HEK293T (cell line): ENCODE measurements around the gene ZNHIT6.

Experiments
- CTCF ChIA-PET: fragments of 350-600 bp; formaldehyde crosslinking; extraction: SDS; loops from one replicate; lab custom pipeline; 2021; ENCODE audit warnings: antibody characterized with exemption, inconsistent platforms; lab: Yijun Ruan, JAX
- POLR2A ChIA-PET: fragments of 350-600 bp; formaldehyde crosslinking; extraction: SDS; loops from one replicate; lab custom pipeline; 2020; ENCODE audit warnings: antibody characterized with exemption, inconsistent platforms; lab: Yijun Ruan, JAX
- DNase-seq: peaks from one replicate; pipeline ENCODE4 v3.0.0; 2012; ENCODE audit warnings: mixed read lengths; ENCODE audit errors: extremely low spot score
- ARNT ChIP-seq: fragments of 450-650 bp; IDR thresholded peaks from 2 replicates; pipeline ENCODE4 v1.6.1; 2017; ENCODE audit warnings: mild to moderate bottlenecking
- BHLHE40 ChIP-seq: fragments of 450-650 bp; IDR thresholded peaks from 2 replicates; pipeline ENCODE4 v1.6.1; 2016; ENCODE audit warnings: mild to moderate bottlenecking, moderate library complexity, borderline replicate concordance
- CTBP1 ChIP-seq: fragments of 450-650 bp; IDR thresholded peaks from 2 replicates; pipeline ENCODE4 v1.6.1; 2016; ENCODE audit warnings: borderline replicate concordance
- ELF4 ChIP-seq: fragments of 450-650 bp; IDR thresholded peaks from 2 replicates; pipeline ENCODE4 v1.6.1; 2017; ENCODE audit warnings: antibody characterized with exemption
- FOXA1 ChIP-seq: fragments of 450-650 bp; IDR thresholded peaks from 2 replicates; pipeline ENCODE4 v1.6.1; 2016; ENCODE audit warnings: mild to moderate bottlenecking
- FOXK2 ChIP-seq: fragments of 450-650 bp; IDR thresholded peaks from 2 replicates; pipeline ENCODE4 v1.6.1; 2016; ENCODE audit warnings: mild to moderate bottlenecking
- FOXM1 ChIP-seq: fragments of 450-650 bp; IDR thresholded peaks from 2 replicates; pipeline ENCODE4 v1.6.1; 2017; ENCODE audit warnings: mild to moderate bottlenecking, borderline replicate concordance
- HDGF ChIP-seq: fragments of 450-650 bp; IDR thresholded peaks from 2 replicates; pipeline ENCODE4 v1.6.1; 2017; ENCODE audit warnings: antibody characterized with exemption, borderline replicate concordance
- L3MBTL2 ChIP-seq: fragments of 450-650 bp; conservative IDR thresholded peaks from 2 replicates; pipeline ENCODE4 v1.6.1; 2016; ENCODE audit warnings: mild to moderate bottlenecking
- LEF1 ChIP-seq: fragments of 450-650 bp; IDR thresholded peaks from 2 replicates; pipeline ENCODE4 v1.6.1; 2017; ENCODE audit warnings: mild to moderate bottlenecking, borderline replicate concordance
- NFRKB ChIP-seq: fragments of 450-650 bp; IDR thresholded peaks from 2 replicates; pipeline ENCODE4 v1.6.1; 2016; ENCODE audit warnings: mild to moderate bottlenecking, moderate library complexity
- PKNOX1 ChIP-seq: fragments of 450-650 bp; IDR thresholded peaks from 2 replicates; pipeline ENCODE4 v1.6.1; 2016
- SP1 ChIP-seq: fragments of 450-650 bp; IDR thresholded peaks from 2 replicates; pipeline ENCODE4 v1.6.1; 2017
- SUZ12 ChIP-seq: fragments of 450-650 bp; IDR thresholded peaks from 2 replicates; pipeline ENCODE4 v1.6.1; 2016; ENCODE audit warnings: mild to moderate bottlenecking
- TARDBP ChIP-seq: fragments of 450-650 bp; IDR thresholded peaks from 2 replicates; pipeline ENCODE4 v1.6.1; 2016
- ZNF384 ChIP-seq: fragments of 450-650 bp; IDR thresholded peaks from 2 replicates; pipeline ENCODE4 v1.6.1; 2016

Gene ZNHIT6, protein sequence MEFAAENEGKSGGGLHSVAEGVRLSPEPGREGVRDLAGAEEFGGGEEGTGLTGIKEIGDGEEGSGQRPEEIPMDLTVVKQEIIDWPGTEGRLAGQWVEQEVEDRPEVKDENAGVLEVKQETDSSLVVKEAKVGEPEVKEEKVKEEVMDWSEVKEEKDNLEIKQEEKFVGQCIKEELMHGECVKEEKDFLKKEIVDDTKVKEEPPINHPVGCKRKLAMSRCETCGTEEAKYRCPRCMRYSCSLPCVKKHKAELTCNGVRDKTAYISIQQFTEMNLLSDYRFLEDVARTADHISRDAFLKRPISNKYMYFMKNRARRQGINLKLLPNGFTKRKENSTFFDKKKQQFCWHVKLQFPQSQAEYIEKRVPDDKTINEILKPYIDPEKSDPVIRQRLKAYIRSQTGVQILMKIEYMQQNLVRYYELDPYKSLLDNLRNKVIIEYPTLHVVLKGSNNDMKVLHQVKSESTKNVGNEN

DNA sequence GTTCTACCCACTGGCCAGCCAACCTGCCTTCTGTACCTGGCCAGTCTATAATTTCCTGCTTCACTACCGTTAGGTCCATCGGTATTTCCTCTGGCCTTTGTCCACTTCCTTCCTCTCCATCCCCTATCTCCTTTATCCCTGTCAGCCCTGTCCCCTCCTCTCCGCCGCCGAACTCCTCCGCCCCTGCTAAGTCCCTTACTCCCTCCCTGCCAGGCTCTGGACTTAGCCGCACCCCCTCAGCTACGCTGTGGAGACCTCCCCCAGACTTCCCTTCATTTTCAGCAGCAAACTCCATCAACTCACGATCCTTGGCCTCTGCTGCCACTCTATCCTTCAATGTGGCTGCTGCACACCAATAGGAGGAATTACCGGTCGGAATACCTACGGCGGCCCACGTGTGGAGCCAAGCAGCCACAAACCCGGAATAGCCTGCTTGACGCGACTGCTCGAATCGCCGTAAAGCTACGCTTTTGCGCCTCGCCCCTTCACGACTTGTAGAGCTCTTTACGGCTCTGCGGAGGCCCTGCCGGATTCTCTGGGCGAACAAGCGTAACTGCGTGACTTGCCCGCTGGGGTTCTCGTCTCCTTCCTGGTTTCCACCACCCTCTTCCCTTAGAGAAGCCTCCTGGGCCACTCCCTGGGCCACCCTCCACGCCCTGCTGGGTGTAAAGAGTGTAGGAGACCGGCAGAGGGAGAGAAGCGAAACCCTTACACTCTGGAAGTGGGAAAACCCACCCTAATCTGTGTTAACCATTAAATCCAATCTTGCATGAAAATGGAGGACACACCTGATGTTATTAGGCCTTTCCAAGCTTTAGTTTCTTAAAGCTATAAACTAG lies at the start of gene ZNHIT6:
TSS of gene ZNHIT6 (minus strand) at position 444 of the 839 bp plus-strand sequence. CDS start at position 295, 149 bp downstream.
- TF ChIP-seq ELF4 (peak; percentile 64; the same call in 1 of the 2 replicates), ARNT (no peak), FOXA1 (no peak), HDGF (no peak), PKNOX1 (no peak; the same call in 1 of the 2 replicates), L3MBTL2 (peak; percentile 80), TARDBP (no peak), BHLHE40 (no peak), CTBP1 (no peak)
- peak; percentile 91 for DNase-seq

DNA sequence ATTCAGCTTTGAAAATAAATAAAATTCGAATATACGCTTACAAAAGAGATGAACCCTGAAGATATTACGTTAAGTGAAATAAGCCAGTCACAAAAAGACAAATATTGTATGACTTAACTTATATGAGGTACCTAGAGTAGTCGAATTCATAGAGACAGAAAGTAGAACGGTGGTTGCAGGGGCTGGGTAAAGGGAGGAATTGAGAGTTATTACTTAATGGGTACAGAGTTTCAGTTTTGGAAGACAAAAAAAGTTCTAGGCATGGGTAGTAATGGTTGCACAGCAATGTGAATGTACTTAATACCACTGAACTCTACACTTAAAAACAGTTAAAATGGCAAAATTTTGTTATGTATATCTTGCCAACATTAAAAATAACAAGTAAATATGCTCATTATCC lies 48.6 kb upstream of the ZNHIT6 start:
- TF ChIP-seq ZNF384: no peak
- no peak for TF ChIP-seq LEF1
- CTCF ChIA-PET: no interaction called here
- no peak for DNase-seq
- POLR2A ChIA-PET: no interaction called here

More for the DNA sequence above, at the start of gene ZNHIT6:
- POLR2A ChIA-PET: interaction anchor here (0.6 to 1.3 kb wide), 37 partner anchors 8 to 1072 kb away, joined by 3 to 17 read pairs (median 3); partner anchors contain the start of genes CCN1 and DDAH1
- CTCF ChIA-PET: interaction anchor here (0.6 to 1.0 kb wide), 4 partner anchors 127 to 645 kb away, joined by 3 to 5 read pairs (median 3); partner anchors contain the start of gene CCN1

- POLR2A ChIA-PET: no interaction called here
- CTCF ChIA-PET: no interaction called here
Measured at GRCh38 chr1:85748120-85748519, 39.9 kb upstream of the ZNHIT6 start.

GRCh38 chr1:85746777-85747176 lies 38.5 kb upstream of the ZNHIT6 start:
- TF ChIP-seq L3MBTL2 (no peak), FOXK2 (no peak), FOXM1 (no peak), ARNT (no peak), BHLHE40 (no peak), TARDBP (no peak), CTBP1 (no peak), ZNF384 (no peak), NFRKB (no peak), HDGF (no peak), PKNOX1 (no peak), SP1 (no peak), LEF1 (no peak), ELF4 (no peak), FOXA1 (no peak), SUZ12 (no peak)
- CTCF ChIA-PET: interaction anchor here (0.7 kb wide), 1 partner anchor 1607 kb away, joined by 4 read pairs; no protein-coding TSS in a partner anchor
- POLR2A ChIA-PET: no interaction called here
- no peak for DNase-seq

More at GRCh38 chr1:85748120-85748519, 39.9 kb upstream of the ZNHIT6 start:
- DNase-seq: no peak
- no peak for TF ChIP-seq SUZ12

DNA sequence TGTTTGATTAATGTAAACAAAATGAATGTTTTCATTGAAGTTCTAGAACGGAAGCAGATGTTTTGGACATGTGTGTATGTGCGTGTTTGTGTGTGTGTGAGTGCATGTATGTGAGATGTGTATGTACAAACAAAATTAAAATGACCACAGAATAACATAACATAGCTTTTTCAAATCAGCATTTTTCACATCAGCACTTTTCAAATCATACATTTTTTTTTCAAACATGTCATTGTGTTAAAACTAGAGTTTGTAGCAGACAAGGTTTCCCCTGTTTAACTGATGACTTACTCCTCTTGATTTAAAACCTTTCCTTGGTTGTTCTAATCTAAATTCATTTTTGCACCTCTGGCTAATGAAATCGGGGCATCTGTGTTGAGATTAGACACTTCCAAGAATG lies 35.6 kb upstream of the ZNHIT6 start:
- no peak for TF ChIP-seq ELF4
- TF ChIP-seq TARDBP: no peak
- TF ChIP-seq SUZ12: no peak
- no peak for TF ChIP-seq NFRKB
- no peak for TF ChIP-seq HDGF
- no peak for TF ChIP-seq BHLHE40
- TF ChIP-seq LEF1: no peak
- TF ChIP-seq FOXK2: no peak
- TF ChIP-seq ZNF384: no peak
- no peak for TF ChIP-seq SP1
- TF ChIP-seq FOXM1: no peak
- no peak for TF ChIP-seq L3MBTL2
- no peak for TF ChIP-seq CTBP1
- TF ChIP-seq FOXA1: no peak
- TF ChIP-seq PKNOX1: no peak
- TF ChIP-seq ARNT: no peak
- ChIA-PET CTCF (interaction anchor here (0.6 kb wide), 1 partner anchor 23 kb away, joined by 13 read pairs; no protein-coding TSS in a partner anchor), POLR2A (interaction anchor here (1.2 kb wide), 1 partner anchor 36 kb away, joined by 4 read pairs; the partner anchor contains the start of gene ZNHIT6)
- DNase-seq: no peak
